HG02884 (cell line): ENCODE measurements around the gene PPAN.

ENCODE experiments used
- ATAC-seq: cut with Tn5 transposase; IDR thresholded peaks from one replicate; pipeline ENCODE4 v1.9.1; 2021; ENCODE audit warnings: mild to moderate bottlenecking, moderate library complexity; ENCODE audit not compliant: unreplicated experiment

The PPAN gene

DNA sequence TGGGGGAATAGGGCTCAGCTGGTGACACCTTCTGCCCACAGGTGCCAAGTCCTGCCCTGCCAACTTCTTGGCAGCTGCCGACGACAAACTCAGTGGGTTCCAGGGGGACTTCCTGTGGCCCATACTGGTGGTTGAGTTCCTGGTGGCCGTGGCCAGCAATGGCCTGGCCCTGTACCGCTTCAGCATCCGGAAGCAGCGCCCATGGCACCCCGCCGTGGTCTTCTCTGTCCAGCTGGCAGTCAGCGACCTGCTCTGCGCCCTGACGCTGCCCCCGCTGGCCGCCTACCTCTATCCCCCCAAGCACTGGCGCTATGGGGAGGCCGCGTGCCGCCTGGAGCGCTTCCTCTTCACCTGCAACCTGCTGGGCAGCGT lies 7.4 kb downstream of the PPAN start:
- ATAC-seq = no peak

DNA sequence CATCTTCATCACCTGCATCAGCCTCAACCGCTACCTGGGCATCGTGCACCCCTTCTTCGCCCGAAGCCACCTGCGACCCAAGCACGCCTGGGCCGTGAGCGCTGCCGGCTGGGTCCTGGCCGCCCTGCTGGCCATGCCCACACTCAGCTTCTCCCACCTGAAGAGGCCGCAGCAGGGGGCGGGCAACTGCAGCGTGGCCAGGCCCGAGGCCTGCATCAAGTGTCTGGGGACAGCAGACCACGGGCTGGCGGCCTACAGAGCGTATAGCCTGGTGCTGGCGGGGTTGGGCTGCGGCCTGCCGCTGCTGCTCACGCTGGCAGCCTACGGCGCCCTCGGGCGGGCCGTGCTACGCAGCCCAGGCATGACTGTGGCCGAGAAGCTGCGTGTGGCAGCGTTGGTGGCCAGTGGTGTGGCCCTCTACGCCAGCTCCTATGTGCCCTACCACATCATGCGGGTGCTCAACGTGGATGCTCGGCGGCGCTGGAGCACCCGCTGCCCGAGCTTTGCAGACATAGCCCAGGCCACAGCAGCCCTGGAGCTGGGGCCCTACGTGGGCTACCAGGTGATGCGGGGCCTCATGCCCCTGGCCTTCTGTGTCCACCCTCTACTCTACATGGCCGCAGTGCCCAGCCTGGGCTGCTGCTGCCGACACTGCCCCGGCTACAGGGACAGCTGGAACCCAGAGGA lies 7.9 kb downstream of the PPAN start:
- ATAC-seq = no peak

DNA sequence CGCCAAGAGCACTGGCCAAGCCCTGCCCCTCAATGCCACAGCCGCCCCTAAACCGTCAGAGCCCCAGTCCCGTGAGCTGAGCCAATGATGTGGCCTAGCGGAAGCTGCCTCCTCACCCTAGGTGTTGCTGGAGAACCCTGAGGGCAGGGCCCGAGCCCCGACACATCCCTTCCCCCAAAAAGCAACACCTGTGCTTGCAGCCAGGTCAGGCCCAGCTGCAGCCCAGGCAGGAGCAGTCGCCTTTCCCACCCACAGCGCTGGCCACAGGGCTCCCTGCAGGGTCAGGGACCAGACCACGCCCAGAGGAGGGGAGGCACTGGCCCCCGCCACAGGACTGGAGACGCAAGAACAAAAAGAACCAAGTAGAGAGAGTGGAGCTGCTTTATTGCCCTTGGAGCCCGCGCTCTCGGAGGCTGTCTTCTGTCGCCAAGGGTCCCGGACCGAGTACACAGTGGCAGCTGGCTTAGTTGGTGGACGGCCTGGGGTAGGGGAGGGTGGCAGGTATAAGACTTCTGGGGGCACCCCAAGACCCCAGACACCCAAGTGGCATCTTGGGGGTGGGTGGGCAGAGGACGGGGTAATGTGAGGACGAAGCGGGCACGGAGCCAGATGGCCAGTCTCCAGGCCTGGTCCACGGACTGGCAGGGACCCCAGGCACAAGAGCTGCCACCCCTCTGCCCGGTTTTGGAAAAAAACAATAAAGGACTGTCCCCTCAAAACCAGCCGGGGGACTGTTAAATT lies 8.7 kb downstream of the PPAN start:
- no peak for ATAC-seq

DNA sequence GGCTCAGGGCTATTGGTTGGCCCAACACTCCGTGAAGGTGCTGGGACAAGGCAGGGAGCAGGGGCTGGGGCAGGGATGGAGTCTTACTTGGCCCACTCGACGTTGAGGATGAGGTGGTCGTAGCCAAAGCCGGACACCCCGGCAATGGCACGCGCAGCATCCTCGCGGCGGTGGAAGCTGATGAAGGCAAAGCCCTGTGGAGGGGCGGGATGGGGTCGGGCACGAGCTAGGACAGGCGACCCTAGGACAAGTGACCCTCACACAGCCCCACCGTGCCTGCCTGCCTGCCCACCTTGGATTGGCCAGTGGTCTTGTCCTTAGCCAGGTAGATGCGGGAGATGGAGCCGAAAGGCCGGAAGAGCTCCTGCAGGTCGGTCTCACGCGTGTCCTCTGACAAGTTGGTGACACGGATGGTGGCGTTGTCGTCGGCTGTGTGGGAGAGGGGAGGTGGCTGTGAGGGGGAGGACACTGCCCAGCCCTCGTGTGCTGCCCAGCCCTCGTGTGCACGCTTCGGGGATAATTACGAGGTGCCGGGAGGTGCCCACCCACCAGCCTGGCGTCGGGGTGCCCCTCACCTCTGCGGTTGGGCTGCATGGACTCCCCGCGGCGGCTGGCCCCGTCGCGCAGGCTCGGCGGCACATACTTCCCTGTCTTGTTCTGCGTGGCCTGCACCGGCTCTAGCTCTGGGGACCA lies 9.4 kb downstream of the PPAN start:
- no peak for ATAC-seq

DNA sequence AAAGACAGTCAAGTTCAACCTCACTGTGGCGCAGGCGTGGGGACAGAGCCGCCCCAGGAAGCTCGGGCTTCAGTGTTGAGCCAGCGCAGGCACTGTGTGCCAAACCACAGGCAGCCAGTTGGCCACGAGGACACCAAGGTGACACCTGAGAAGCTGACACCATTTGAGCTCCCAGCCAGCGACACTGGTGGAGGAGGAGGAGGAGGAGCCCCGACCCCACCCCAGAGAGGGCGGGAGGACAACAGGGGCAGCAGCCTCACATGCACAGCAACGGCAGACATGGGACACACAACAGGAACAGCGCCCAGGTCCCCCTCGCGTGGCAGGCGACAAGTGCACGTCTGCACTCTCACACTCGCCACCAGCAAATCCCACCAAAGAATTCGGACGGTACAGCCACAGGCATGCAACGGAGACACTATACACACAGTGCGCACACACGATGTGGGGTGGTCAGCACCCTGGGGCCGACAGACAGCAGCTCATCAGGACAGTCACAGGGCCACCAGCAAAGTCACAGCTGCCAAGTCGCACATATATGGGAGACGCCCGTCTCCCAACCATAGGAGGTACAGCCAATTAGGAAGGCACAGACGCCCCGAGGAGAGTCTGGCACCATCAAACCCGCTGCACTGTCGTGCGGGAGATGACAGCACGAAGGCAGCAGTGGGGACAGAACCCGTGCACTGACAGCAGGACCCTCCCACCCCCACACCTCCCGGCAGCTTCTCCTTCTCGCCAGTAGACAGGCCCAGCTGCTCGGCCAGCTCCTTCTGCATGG lies 10.1 kb downstream of the PPAN start:
- no peak for ATAC-seq

DNA sequence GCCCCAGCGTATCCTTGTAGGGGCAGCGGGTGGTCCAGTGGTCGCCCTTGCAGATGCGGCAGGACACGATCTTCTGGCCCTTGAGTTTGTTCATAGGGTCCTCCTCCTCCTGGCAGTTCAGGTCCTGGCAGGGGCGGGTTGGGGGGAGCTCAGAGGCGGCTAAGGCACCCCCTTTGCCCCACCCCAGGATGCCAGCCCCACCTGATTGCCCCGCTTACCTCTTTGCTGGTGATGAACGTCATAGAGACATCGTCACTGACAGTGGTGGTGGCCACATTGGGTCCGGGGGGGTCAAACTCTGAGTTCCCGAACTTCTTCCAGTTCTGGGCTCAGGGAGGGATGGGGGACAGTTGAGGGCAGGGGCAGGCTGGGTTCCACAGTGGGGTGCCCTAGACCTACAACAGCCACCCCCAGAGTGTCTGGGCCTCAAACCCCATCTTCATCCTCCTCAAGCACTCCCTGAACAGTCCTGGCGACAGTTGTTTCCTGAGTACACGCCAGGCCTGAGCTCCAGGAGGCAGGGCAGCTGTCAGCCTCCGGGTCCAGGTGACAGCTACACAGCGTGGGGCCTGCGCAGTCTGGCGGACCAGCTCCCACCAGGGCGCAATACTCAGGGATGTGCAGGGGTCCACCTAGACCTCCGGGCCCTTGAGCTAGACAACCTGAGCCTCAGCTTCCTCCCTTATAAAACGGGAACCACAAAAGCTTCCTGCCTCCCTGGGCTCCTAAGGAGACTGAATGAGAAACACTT lies 10.9 kb downstream of the PPAN start:
- ATAC-seq = no peak

DNA sequence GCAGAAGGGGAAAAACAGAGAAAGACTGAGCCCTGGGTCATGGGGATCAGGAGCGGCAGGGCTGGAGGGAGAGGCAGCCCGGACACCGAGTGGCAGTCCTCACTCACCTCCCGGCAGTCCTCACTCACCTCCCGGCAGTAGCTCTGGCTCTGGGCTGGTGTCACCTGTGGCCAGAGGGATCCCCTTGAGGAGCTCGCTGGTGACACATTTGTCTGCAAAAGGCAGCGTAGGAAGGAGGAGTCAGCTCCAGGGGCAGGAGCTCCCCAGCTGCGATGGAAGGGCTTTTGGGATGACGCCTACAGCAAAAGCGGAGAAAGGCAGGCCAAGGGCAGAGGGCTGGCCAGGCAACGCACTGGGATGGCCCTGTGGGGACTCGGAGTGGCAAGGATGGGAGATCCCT lies 12.8 kb downstream of the PPAN start:
- ATAC-seq = no peak

DNA sequence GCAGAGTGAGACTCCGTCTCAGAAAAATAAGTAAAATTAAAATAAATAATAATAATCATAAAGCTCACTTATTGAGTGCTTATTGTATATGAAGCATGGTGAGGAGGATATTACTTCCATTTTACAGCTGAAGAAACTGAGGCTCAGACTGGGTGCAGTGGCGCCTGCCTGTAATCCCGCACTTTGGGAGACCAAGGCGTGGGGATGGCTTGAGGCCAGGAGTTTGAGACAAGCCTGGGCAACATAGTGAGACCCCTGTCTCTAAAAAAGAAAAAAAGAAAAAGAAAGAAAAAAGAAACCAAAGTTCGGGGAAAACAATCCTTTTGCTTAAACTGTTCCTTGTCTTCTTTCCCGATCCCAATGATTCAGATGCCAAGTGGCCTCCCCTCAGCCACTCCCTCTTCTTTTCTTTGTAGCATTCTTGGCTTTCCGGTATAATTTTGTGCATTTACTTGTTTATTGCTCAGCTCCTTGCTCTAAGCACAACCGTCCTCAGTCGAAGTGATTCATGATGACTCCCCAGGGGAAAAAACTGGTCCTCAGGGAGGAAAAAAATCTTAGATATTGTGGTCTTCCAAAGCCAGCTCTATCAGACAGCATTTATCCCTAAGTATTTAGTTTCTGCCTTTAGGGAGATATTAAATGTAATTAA lies 14.5 kb downstream of the PPAN start:
- ATAC-seq = no peak

DNA sequence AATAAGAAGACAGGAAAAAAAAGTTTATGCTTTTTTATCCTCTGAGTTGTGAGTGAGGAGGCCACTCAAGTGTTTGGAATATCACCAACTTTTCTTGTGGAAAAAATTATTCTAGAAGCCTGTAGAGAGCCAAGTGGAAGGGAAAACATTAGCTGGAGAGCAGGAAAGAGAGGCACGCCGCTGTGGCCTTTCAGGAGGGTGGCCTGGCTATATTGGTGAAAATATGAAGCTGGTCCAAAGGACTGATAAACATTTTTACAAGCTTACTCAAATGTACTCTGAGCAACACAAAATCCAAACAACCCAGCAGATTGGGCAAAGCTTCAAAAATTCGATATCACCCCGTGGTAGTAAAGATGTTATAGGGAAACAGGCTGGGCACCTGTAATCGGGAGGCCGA lies 15.9 kb downstream of the PPAN start:
- no peak for ATAC-seq

DNA sequence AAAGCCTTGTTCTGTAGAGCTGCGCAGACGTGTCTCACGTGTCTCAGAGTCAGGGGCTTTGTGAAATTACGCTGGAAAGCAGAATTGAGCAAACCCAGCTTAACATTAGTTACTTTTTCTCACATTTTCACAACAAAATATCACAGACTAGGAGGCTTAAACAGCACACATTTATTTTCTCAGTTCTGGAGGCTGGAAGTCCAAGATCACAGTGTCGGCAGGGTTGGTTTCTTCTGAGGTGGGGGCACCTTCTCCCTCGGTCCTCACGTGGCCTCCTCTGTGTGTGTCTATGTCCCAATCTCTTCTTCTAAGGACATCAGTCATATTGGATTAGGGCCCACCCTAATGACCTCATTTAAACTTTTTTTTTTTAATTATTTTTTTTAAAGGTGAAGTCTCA lies 18.3 kb downstream of the PPAN start:
- ATAC-seq = no peak

DNA sequence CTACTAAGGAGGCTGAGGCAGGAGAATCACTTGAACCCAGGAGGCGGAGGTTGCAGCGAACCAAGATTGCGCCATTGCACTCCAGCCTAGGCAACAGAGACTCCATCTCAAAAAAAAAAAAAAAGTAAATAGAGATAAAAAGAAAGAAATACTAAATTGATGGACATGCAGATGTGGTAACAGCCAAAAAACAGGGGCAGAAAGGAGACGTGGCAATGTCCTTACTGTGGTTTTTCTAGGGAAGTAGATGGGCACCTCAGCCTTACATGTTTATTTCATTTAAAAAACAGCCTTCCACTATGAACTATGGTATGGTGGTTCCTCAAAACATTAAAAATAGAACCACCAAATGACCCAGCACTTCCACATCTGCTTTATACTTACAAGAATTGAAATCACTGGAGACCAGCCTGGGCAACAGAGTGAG lies 20.1 kb downstream of the PPAN start:
- no peak for ATAC-seq

DNA sequence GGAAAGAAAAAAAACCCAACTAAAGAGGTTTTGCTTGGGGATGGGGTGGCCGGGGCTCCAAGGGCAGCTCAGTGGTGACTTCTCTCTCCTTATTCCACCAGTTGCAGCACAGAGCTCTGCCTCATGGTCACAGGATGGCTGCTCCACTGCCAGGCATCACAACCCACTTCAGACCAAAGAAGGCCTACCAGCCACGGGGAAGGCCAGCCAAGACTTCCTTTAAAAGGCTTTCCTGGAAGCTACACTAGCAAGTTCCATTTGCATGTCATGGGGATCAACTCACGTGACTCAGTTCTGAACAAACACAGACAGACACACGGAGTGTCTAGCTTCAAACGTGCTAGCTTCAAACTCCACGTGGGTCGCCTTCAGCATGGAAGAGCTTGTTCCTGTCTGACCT lies 26.7 kb downstream of the PPAN start:
- no peak for ATAC-seq

DNA sequence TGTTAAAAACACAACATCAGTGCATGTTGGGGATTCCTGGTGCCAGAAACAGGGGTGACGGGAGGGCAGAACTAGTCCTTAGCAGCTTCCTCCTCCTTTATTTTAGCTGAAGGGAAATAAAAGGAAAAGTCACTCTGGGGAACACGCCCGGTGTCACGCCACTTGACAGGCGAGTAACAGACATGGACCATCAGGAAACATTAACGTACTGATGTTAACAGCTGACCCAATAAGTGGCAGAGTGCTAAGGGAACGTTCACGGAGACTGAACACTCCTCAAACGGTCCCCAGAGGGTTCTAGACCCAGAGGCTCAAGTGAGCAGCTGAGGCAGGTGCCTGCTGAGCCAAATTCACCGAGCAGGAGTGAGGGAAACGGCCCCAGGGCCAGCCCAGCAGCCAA lies 27.4 kb downstream of the PPAN start:
- ATAC-seq = no peak

DNA sequence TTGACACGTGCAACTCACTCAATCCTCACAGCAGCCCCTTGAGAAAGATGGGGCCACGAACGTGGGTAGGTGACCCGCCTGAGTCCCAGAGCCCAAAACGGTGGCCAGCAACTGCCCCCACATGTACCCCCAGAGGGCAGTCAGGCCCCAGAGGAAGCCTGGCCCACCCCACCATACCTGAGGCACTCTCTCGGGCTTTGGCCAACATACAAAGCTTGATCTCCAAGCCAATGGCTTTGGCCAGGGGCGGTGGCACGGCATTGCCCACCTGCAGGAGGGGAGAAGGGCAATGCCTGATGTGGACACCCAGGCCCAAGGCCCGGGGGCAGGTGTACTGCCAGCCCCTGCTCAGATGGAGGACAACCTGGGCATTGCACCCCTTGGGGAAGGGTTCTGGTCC lies 27.9 kb downstream of the PPAN start:
- ATAC-seq = no peak

DNA sequence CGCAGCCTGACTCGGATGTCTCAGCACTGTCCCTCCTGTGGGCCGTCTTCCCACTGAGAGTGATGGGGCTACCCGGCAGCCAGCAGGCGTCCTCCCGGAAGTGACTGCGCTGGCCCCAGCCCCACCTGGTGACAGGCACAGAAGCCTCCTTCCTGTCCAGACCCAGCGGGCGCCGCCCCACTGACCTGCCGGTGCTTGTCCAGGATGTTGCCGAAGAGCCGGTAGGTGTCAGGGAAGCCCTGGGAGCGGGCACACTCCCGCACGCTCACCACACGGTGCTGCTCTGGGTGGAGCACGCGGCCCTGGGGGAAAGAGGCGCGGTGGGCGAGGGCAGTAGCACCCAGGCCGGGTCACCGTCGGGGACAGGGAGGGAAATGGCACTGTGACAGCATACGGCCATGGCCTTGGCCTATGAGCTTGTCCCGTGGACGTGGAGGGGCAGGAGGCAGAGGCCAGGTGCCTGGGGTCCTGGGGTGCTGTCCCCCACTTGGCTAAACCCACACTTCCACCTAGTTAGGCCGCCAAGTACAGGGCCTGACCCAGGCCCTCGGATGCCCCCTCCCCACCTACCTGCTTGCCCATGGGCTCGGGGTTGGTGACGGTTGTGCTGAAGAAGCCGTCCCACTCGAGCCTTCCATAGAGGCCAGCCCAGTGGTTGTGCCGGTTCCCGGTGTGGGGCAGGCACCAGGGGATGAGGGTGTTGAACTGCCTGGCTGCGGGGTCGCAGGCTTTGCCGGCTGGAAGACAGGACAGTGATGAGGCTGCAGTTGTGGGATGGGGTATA lies 29.6 kb downstream of the PPAN start:
- ATAC-seq = no peak

DNA sequence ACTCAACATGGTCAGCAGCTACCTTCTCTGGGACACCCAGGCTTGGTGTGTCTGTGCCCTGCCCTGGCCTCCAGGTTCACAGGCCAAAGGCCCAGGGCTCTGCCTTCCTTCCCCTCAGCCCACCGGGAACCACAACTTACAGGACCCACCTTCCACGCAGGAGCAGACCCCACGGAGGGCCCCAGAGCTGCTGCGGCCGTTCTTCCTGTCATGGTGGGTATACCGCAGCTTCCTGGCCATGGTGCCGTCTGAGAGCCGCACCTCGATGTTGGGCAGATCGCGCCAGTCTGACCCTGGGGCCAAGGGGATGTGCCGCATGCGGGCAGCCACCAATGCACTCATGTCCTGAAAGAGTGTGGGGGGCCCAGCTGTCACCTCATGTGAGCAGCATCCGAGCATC lies 30.8 kb downstream of the PPAN start:
- ATAC-seq = no peak

DNA sequence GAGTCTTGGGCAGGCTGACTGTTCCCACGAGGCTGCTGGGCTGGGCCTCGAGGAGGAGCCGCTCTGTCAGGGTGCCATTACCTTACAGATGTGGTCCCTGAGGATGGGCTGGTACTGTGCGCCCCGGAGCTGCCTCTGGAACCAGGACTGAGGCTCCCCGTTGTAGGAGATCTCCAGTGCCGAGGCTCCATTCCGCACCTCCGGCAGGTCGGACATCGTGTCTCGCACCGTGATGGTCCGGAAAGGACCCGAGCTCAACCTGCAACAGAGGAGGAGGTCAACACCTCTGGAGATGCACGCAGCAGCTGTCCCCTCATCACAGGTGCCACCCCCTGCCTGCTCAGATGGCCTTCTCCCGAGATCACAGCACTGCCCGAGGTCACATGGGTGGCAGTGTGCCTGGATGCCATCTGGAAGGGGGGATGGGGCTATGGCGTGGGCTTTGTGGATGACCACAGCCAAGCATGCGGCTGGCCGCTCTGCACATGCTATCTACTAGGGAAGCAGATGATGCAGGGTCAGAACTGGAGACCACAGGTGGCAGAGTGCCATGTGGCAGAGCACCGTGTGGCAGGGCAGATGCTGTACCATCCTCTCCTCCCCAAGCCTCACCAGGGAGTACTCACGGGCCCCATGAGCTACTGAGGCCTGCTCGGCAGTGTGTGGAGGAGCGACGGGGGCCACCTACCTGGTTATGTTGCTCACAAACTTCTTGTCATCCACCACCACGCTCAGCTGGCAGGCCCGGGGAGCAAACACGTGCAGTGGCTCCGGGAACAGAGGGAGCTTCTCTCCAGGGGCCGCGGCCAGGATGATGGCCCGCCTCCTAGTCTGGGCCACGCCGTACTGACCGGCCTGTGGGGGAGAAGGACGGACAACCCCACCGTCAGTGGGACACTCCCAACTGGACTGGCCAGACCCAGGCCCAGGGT lies 31.9 kb downstream of the PPAN start:
- no peak for ATAC-seq
